K562 (cell line): ENCODE results near the gene MCM9. TPM values are rescaled to one million over a fixed set of nuclear protein-coding genes. Genes with fewer than 3 reads are reported as not detected.

Experiments used
- ATF2 ChIP-seq: sonication (generic); formaldehyde crosslinking; IDR thresholded peaks from 2 replicates; pipeline ENCODE4 v1.8.1; 2022; ENCODE audit warnings: missing genetic modification reagents
- BCLAF1 ChIP-seq, 2 experiments: fragments of 450-650 bp in 1 of 2; IDR thresholded peaks; 2 replicates each; pipeline ENCODE4 v1.6.1; 2011 to 2017; ENCODE audit warnings: low read depth in 2 of 2, antibody characterized with exemption in 1 of 2, borderline replicate concordance in 1 of 2, low read length in 1 of 2, mild to moderate bottlenecking in 1 of 2, mixed read lengths in 1 of 2; ENCODE audit not compliant: control insufficient read depth in 1 of 2
- E2F8 ChIP-seq: fragments of 450-650 bp; IDR thresholded peaks from 2 replicates; pipeline ENCODE4 v1.7.1; 2018; ENCODE audit warnings: mild to moderate bottlenecking, low read depth; ENCODE audit not compliant: partially characterized antibody
- FUS ChIP-seq: fragments of 200-400 bp; formaldehyde crosslinking; optimal IDR thresholded peaks from 2 replicates; pipeline ENCODE3; 2017; ENCODE audit warnings: low read depth, low read length
- HMGN3 ChIP-seq: IDR thresholded peaks from 2 replicates; pipeline ENCODE4 v1.6.1; 2011; ENCODE audit warnings: borderline replicate concordance, low read depth, mild to moderate bottlenecking, mixed read lengths, low read length; ENCODE audit not compliant: insufficient read length; ENCODE audit errors: extremely low read depth
- PBX2 ChIP-seq, 2 experiments: IDR thresholded peaks in 1 of 2; conservative IDR thresholded peaks in 1 of 2; 2 replicates each; pipeline ENCODE4 v1.6.1; 2016; ENCODE audit warnings: low read depth in 2 of 2, mild to moderate bottlenecking in 1 of 2, missing compliant biosample characterization in 1 of 2, missing genetic modification characterization in 1 of 2, moderate library complexity in 1 of 2
- POLR2AphosphoS5 ChIP-seq: IDR thresholded peaks from 2 replicates; pipeline ENCODE4 v1.6.1; 2011; ENCODE audit warnings: mild to moderate bottlenecking, low read depth, low read length, moderate library complexity; ENCODE audit not compliant: control insufficient read depth, insufficient read depth
- SMC3 ChIP-seq: conservative IDR thresholded peaks from 2 replicates; pipeline ENCODE4 v1.6.1; 2011; ENCODE audit warnings: low read depth, low read length, improper control_type of control experiment; ENCODE audit not compliant: insufficient read depth
- ZNF785 ChIP-seq: fragments of 250-450 bp; sonication (Bioruptor Pico); IDR thresholded peaks from 2 replicates; pipeline ENCODE4 v1.4.0; 2020; ENCODE audit warnings: mild to moderate bottlenecking
- polyA plus RNA-seq, 8 experiments: library from polyadenylated mRNA; depleted of rRNA in 4 of 8; stranded (reverse) in 5 of 8; unstranded in 3 of 8; fragments of >200 nt; fragmentation: Nextera tagmentation in 2 of 8; fragmentation: Illumina TruSeq in 1 of 8; extraction: Ambion mirVana in 2 of 8; extraction: Trizol in 1 of 8; gene quantifications; 2 replicates each; pipeline versions ENCODE4 v1.2.1 to v1.2.3, GENCODE V29; 2011 to 2014; ENCODE audit warnings: inconsistent platforms in 1 of 8, missing spikeins in 1 of 8
- total RNA-seq, 7 experiments: library from RNA; depleted of rRNA in 6 of 7; stranded (reverse); fragments of >200 nt in 6 of 7; fragmentation: Illumina TruSeq in 2 of 7; extraction: Trizol in 2 of 7; gene quantifications; 2 replicates each; pipeline versions ENCODE4 v1.2.1 to v1.2.3, GENCODE V29; 2011 to 2021; ENCODE audit warnings: low replicate concordance in 1 of 7

MCM9 gene
- total and polyA plus RNA-seq, 9 of the 15 experiments (the other 6 are each of a cell fraction or from before 2014, with no cell fraction given) = 4.8 to 16.7 (median 11.6) TPM

GRCh38 chr6:118968416-118968815 is 33.5 kb upstream of the MCM9 start (continued):
- TF ChIP-seq HMGN3 = no peak
- TF ChIP-seq E2F8 = no peak
- TF ChIP-seq ZNF785 (CRISPR knock-in tag) = no peak
- TF ChIP-seq BCLAF1 (IDR thresholded peaks at IDR 0.05; ENCODE audit: borderline replicate concordance in 1 of 2, control insufficient read depth in 1 of 2, low read depth in 2 of 2, low read length in 1 of 2) = no peak
- no peak for TF ChIP-seq FUS
- TF ChIP-seq PBX2 (CRISPR knock-in tag; IDR thresholded peaks at IDR 0.05; ENCODE audit: low read depth) = no peak
- peak; percentile 41; the same call in 1 of the 2 replicates for TF ChIP-seq PBX2 (tag; conservative IDR thresholded peaks at IDR 0.05; ENCODE audit: low read depth)
- TF ChIP-seq ATF2 = no peak
- peak; percentile 51; the same call in 1 of the 2 replicates for TF ChIP-seq SMC3
- TF ChIP-seq POLR2AphosphoS5 = no peak
- TF ChIP-seq, all 486 proteins: peak for 6
